GM12864 (cell line): Measurements from ENCODE around the gene SMCO4.
"Not testable (repeated sequence)": the region's sequence is repeated elsewhere in the genome, so short reads cannot be mapped to it uniquely, and the experiment has no call there.

Experiments
- DNase-seq: peaks from one replicate; pipeline ENCODE4 v3.0.0-alpha.2; 2011; ENCODE audit warnings: low read depth
- H3K4me3 ChIP-seq: 2 replicates; pipeline ENCODE4 v1.5.1; 2011; ENCODE audit warnings: mild to moderate bottlenecking, low read depth, low read length, control low read depth
- TF ChIP-seq, protein P1 (sequence below): IDR thresholded peaks from 2 replicates; pipeline ENCODE4 v1.5.1; 2011; ENCODE audit warnings: low read depth, mild to moderate bottlenecking, moderate library complexity, low read length, control low read depth, inconsistent platforms; ENCODE audit errors: missing control alignments

Gene SMCO4

DNA sequence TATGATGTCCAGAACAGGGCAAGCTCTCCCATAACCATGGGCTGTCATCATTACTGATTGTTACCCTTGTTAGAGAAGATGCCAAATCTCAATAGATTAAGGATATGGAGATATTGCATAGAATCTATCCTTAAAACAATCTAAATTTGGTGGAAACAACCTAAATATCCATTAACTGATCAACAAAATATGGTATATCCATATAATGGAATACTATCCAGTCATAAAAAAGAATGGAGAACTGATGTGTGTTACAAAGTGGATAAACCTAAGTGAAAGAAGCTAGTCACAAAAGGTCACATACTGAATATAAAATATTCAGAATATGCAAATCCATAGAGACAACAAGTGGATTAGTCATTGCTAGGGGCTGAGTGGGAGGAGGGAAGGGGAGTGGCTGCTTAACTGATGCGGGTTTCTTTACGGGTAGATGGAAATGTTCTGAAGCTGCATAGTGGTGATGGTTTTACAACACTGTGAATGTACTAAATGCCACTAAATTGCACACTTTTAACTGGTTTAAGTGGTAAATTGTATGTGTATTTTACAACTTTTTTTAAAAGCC is 36.1 kb upstream of the SMCO4 start:
- no peak overlapping the region for H3K4me3 ChIP-seq
- TF ChIP-seq, protein P1, sequence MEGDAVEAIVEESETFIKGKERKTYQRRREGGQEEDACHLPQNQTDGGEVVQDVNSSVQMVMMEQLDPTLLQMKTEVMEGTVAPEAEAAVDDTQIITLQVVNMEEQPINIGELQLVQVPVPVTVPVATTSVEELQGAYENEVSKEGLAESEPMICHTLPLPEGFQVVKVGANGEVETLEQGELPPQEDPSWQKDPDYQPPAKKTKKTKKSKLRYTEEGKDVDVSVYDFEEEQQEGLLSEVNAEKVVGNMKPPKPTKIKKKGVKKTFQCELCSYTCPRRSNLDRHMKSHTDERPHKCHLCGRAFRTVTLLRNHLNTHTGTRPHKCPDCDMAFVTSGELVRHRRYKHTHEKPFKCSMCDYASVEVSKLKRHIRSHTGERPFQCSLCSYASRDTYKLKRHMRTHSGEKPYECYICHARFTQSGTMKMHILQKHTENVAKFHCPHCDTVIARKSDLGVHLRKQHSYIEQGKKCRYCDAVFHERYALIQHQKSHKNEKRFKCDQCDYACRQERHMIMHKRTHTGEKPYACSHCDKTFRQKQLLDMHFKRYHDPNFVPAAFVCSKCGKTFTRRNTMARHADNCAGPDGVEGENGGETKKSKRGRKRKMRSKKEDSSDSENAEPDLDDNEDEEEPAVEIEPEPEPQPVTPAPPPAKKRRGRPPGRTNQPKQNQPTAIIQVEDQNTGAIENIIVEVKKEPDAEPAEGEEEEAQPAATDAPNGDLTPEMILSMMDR, result no peak
- DNase-seq, result no peak

GRCh38 chr11:93577286-93577685 is 34.1 kb upstream of the SMCO4 start:
- H3K4me3 ChIP-seq, result no peak overlapping the region
- DNase-seq, result no peak
- TF ChIP-seq, protein P1, result no peak

- H3K4me3 ChIP-seq, DNase-seq: not testable (repeated sequence)
These were observed 33.7 kb upstream of the SMCO4 start for GRCh38 chr11:93576870-93577269.

DNA sequence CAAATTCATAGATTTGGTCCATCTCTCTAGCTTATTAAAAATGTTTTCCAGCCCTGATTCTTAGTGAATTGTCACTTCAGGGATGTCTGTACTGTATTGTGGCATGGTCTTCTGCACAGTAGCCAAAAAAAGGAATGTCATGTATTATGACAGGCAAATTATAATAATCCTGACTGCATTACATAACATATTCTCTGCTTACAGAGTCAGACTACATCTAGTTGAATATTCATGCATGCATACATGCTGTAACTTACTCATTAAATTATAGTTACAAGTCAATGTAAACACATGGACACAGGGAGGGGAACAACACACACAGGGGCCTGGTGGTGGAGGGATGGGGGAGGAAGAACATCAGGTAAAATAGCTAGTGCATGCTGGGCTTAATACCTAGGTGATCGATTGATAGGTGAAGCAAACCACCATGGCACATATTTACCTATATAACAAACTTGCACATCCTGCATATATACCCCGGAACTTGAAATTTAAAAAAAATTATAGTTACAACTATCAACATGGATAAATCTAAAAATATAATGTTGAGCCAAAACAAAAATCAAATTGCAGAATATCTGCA is 31.5 kb upstream of the SMCO4 start:
- no peak overlapping the region for H3K4me3 ChIP-seq
- no peak for DNase-seq
- TF ChIP-seq, protein P1, result no peak

- DNase-seq, result no peak
- no peak overlapping the region for H3K4me3 ChIP-seq
- TF ChIP-seq, protein P1, result no peak
These were observed 30.0 kb upstream of the SMCO4 start for GRCh38 chr11:93573184-93573583.

DNA sequence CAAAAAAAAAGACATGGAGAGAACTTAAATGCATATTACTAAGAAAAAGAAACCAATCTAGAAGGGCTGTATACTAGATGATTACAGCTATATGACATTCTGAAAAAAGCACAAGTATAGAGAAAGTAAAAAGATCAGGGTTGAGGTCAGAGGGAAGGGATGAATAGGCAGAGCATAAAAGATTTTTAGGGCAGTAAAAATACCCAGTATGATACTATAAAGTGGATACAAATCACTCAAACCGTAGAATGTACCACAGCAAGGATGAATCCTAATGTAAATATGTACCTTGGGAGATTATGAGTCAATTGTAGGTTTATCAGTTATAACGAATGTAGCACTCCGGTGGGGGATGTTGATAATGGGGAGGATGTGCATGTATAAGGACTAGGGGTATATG is 29.4 kb upstream of the SMCO4 start:
- TF ChIP-seq, protein P1, result no peak
- DNase-seq, result no peak
- no peak overlapping the region for H3K4me3 ChIP-seq

- H3K4me3 ChIP-seq, result no peak overlapping the region
- TF ChIP-seq, protein P1, result no peak
These were observed 29.0 kb upstream of the SMCO4 start for GRCh38 chr11:93572171-93572570.

More at GRCh38 chr11:93572171-93572570, 29.0 kb upstream of the SMCO4 start:
- no peak for DNase-seq
